NOMO-1 (cell line): ENCODE measurements around the gene EML2.
"Not testable (repeated sequence)": the region's sequence is repeated elsewhere in the genome, so short reads cannot be mapped to it uniquely, and the experiment has no call there.

Experiments
- DNase-seq, 2 experiments: peaks; one replicate each; lab custom pipeline; 2025; ENCODE audit not compliant: unreplicated experiment in 2 of 2; lab: John Stamatoyannopoulos, UW

The EML2 gene

DNA sequence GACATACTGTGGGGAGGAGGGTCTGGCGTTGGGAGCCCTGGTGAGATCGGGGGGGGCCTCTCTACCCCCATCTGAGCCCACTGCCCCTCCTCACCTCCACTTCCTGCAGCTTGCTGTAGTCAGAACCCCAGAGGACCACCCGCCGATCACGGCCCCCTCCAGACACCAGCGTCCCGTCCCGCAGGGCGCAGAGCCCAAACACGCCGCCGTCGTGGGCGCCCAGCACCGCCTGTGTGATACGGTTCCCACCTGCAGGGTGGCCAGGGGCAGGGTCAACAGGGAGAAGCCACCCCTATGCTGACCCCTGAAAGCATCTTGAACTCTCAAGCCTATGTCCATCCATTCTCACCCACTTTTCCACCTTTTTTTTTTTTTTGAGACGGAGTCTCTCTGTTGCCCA is 17.8 kb downstream of the EML2 start:
- no peak for DNase-seq

DNA sequence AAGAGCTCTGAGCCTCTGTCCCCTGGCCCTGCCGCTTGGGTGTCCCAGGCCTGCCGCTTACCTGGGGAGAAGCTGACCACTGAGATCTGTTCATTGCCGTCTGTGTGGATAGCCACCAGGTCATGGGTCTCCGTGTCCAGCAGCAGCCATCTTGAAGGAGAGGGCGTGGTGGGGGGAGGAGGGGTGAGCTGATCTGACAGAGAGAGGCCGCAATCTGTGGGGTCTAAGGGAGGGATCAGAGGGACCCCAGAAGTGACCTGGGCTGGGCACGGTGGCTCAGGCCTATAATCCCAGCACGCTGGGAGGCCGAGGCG is 22.5 kb downstream of the EML2 start:
- no peak for DNase-seq

DNA sequence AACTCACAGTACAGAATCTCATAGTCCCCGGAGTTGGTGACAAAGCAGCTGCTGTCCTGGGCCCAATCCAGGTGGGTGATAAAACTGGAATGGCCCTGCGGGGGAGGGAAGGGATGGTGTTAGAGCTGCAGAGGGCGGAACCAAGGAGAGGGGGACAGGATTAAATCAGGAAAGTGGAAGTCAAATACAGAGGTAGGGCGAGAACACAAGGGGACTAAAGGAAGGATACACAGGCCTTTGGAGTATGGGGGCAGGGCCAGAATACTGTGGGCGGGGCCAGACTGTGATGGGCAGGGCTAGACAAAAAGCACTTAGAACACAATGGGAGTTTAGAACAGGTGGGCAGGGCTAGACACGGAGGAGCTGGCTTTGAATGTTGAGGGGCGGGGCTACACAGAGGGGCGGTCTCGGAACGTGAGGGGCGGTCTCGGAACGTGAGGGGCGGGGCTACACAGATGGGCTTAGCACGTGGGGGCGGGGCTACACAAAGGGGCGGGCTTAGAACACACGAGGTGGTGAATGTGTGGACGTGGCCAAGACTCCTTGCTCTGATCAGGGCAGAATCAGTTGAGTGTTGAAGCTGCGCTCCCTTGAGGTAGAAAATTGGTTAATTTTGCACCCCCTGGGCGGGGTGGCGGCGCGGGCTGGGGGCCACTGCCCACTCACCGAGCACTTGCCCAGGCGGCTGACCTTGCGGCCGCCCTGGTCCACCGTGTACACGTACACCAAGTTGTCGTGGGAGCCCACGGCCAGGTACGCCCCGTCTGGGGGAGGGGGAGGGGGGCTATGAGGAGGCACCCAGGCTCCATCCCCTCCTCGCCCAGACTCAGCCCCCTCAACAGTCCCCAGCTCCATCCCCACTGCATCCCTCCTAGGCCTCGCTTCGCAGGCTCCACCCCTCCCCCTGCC is 23.1 kb downstream of the EML2 start:
- peak; percentile 38 to 40 for DNase-seq

DNA sequence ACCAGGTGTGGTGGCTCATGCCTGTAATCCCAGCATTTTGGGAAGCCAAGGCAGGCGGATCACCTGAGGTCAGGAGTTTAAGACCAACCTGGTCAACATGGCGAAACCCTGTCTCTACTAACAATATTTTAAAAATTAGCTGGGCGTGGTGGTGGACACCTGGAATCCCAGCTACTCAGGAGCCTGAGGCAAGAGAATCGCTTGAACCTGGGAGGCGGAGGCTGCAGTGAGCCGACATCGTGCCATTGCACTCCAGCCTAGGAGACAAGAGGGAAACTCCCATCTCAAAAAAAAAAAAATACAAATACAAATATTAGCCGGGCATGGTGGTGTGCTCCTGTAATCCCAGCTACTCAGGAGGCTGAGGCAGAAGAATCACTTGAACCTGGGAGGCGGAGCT is 24.1 kb downstream of the EML2 start:
- DNase-seq = not testable (repeated sequence)

DNA sequence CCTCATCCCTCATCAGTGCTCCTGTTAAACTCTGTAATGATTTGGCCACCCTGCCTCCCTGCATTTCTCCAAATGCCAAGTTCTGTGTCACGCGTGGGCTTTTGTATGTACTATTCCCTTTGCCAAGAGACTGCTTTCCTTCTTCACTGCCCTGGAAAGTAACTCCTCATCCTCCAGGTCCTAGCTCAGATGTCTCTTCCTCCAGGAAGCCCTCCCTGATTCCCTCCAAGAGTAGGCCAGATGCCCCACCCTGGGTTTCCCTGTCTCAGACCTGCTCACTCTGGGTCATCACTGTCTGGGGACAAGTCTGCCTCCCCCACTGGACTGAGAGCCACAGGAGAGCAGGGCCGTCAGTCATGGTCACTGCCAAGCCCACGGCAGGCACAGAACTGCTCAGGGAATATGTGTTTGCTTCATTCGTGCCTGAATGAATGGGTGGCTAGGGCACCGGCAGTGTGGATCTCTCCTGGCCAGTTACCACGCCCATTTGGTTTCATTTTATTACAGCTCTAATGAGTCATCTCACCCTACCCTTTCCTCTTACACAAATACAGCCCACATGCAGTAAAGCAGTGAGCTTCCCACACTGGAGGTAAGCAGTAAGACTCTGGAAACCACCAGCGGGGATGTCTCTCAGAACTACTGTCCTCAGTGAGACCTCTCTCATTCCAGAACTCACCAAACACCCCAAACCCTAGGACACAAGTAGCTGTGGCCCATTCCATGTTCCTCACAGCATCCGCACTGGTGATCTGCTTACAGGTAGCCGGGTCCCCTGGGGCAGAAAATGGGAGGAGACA is 25.1 kb downstream of the EML2 start:
- peak; percentile 55 to 90 for DNase-seq

DNA sequence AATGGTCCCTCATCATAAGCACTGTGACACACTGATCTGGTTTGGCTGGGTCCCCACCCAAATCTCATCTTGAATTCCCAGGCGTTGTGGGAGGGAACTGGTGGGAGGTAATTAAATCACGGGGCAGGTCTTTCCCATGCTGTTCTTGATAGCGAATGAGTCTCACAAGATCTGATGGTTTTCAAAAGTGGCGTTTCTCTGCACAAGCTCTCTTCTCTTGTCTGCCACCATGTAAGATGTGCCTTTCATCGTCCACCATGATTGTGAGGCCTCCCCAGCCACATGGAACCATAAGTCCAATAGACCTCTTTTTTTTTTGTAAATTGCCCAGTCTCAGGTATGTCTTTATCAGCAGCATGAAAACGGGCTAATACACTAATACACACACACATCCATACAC is 30.2 kb downstream of the EML2 start:
- no peak for DNase-seq

DNA sequence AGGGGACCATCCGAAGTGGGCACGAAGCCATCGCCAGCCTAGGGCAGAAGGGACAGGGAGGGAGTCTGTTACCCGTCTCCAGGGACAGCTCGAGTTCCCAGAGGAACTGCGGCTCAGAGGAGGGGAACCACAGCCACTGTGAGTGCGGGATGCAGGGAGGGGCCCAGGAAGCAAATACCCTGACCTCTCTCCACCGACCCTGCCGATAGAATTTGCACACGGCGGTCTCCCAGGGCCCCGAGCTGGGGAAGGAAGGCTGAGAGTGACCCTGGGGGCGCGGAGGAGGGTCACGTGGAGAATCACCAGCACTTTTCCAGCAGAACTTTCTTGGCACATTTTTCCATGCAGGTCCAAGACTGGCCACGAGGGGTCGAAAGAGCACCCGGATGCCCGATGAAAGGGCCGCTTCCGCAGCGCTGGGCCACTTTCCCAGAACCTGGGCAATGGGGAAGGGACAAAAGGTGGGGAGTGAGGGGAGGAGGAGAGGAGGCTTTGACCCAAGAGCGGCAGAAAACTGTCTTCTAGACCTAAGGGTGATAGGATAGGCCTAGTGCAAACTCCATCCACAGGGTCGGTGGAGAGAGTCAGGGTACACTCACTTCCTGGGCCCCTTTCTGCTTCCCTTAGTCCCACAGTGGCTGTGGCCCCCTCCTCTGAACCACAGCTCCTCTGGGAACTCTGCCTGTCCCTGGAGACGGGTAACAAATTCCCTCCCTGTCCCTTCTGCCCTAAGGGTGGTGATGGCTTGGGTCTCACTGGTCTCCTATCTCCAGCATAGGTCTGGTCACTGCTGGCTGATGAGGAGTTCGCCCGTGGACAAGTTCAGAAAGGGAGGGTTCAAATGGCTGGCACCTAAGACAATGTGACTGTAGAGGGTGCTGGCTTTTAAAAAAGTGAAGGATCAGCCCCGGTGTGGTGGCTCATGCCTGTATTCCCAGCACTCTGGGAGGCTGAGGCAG is 31.8 kb downstream of the EML2 start:
- DNase-seq = no peak

DNA sequence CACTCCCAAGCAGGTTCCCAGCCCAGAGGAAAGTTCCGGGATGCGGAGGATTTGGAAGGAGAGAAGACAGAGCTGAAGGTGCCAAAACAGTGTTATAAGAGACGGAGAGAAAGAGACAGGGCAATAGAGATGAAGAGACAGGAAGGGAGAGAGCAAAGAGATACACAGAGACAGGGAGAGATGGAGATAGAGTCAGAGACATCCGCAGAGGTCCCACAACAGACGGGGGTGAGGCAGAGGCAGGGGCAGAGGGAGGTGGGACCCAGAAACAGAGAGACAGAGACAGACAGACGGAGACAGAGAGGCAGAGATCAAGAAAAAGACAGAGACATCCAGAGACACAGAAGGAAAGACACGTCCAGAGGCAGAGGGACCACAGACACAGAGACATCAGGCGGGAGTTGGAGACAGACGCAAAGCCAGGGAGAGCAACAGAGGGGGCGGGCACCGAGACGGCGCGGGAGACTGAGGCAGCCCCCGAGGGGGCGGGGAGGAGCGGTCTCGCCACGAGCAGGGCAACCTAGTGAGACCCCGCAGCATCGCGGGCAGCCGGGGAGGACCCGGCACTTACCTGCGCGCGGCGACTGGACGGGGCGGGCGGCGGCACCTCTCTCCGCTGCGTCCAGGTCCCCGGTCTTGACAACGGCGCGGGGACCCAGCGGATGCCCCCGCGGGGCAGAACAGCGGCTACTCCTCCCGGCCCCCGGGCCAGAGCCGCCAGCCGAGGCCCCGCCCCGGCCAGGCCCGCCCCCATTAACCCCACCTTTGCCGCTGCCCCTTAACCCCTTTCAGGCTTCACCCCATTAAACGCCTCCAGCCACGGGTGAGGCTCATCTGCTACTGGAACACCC is 37.4 kb downstream of the EML2 start, which contains the start of gene GPR4:
Gene GPR4, minus strand, starts transcription at position 689 of the 851 bp plus-strand sequence. CDS start 10,346 bp downstream, outside the sequence.
- no peak for DNase-seq

DNA sequence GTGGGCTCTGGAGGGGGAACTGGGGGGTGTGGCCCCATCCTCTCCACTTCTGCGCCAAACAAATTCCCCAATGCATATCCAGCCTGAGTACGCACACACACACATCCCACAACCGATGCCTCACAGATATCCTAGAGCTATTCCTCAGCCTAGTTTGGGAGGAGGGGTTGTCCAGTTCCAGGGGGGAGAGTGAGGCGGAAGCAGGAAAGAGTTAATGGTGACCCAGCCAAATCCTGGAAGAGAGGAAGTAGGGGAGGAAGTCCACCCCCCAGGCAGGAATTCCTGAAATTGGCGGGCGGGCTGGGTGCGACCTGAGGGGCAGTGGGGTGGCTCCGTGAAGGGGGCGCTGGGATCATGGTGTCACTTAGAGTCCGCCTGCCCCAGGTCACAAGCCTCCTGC is 38.1 kb downstream of the EML2 start:
- no peak for DNase-seq

DNA sequence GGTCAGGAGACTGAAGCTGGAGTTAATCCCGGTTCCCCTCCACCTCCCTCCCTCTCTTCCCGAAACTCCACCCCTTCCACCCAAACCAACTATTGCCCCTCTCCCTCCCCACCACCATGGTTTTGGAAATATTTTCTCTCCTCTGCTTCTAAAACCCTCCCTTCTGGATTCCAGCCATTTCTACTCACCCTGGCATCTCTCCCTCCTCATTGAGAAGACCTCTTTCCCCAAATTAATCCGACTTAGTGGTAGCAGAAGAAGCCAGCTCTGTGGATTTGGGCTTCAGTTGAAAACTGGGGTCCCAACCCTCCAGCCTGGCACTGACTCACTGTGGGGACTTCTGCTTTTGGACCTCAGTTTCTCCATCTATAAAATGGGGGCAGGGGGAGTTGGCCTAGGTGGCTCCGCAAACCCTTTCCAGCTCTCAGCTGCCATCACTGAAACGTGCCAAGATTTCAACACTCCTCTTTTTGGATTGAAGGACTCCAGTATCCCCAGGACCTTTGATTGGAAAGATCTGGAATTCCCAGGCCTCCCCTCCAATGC is 38.8 kb downstream of the EML2 start:
- no peak for DNase-seq

DNA sequence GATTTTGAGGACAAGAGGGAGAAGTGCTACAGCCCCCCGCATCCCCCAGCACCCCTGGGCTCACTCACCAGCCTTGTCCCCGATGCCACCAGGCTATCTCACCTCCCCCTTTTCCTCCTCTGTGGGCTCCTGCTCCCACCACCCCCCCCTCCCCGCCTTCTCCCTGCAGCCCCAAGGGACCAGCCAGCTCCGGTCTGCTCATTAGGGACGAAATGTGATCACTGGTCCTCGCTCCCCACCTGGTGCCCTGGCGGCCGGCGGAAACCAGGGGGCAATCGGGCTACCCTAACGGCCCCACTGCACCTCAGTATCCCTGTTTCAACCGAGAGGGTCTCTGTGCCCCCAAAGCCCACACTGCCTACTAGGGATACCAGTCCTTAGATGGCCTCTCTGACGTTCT is 39.9 kb downstream of the EML2 start:
- DNase-seq = no peak

DNA sequence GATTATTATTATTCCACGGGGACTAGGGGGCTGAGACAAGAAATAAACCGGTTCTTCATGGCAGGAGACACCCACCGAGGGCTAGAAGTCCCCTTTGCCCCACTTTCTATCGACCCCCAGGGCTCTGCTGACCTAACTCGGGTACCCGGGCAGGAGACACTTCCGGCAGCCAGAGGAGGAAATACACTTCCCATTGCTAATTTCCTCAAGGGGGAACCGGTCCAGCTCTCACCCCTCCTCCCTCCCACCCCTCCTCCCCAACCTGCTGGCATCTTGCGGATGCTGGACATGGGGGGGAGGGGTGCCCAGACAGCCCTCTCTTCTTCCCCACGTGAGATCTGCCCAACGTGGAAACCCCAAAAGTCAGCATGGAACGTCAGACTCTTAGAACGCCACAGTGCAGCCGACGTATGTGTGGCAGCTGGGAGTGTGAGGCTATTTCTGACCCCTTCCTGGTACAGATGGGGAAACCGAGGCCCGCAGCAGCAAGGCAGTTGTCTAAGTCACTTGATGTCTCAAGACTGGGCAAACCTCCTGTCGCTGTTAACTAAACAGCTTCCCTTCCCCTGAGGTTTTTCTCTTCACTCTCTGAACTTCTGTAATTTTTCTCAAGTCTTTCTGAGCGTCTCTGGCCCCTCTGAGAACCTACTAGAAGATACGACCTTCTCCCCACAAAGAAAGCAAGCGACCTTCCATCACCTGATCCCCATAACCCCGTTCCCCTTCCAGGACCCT is 40.8 kb downstream of the EML2 start:
- DNase-seq = peak in 1 of 2 experiments; percentile 53

DNA sequence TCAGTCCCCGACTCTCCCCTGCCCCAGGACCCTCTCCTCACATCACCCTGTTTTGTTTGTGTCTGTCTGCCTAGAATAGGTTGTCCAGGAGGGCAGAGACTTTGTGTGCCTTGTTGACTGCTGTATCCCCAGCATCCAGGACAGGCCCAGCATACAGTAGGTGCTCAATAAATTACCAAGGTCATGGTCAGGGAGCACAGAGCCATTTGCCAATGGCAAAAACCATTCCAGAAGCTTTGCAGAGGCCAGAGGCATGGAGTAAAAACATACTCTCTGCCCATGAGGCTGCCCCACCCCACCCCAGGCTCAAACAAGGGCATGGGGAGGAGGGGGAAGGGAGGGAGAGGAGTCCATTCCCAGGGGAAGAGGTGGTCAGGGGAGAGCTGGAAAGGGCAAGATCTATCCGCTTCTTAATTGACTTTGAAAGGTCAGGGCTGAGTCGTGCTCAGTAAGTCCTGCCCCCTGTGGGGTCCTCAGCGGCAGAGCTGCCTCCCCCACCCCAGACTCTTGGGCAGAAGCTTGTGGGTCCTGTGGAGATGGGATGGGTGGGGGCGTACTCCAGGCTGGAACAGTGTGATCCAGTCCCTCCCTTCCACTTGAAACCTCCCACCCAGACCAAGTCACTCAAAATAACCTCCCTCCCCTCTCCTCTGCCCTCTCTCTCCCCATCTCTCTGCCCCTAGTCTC is 41.6 kb downstream of the EML2 start:
- no peak for DNase-seq

DNA sequence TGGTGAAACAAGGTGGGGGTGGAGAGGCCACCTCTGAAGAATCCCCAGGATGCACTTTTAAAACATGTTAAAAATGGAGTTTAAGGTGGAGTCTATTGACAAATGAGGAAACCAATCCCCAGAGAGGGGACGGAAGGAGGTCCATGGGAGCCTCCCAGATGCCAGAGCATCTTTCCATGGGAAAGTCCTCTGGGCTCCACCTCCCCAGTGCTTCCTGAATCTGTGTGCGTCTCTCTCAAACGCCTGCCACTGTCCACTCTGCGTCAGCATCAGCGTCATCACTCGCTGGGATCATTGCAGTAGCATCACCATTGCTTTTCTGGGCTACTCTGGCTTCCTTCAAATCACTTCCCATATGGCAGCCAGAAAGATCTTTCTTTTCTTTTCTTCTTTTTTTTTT is 43.4 kb downstream of the EML2 start:
- no peak for DNase-seq

DNA sequence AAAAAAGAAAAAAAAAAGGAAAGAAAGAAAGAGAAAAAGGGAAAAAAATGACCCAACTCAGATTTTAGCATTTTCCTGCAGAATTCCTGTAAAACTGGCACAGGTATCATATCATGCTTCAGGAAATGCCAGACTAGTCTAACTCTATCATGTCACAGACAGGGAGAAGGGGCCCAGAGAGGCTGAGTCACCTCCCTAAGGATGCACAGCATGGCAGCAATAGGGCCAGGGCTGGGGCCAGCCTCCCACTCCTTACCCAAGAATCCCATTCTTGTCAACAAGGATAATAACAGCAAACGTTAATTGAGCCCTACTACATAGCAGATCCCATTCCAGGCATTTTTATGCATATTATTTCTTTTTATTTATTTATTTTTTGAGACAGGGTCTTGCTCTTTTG is 45.7 kb downstream of the EML2 start:
- no peak for DNase-seq

DNA sequence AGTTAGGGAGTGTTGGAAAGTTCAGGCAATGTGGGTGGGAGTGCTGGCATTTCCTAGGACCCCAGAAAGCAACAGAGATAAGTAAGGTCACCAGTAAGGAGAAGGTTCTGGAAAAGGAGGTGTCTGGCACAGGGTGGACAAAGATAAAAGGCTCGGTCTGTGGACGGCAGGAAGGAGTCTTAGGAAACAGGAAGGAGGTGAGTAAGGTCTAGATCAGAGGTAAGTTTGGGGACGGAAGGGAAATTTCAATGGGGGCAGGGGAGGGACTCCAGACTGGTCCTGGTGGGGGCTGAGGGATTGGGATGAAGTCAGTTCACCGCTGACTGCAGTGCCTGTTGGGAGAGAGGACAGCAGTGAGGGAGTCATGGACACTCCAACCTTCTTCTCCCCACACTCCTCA is 46.8 kb downstream of the EML2 start:
- DNase-seq = no peak

DNA sequence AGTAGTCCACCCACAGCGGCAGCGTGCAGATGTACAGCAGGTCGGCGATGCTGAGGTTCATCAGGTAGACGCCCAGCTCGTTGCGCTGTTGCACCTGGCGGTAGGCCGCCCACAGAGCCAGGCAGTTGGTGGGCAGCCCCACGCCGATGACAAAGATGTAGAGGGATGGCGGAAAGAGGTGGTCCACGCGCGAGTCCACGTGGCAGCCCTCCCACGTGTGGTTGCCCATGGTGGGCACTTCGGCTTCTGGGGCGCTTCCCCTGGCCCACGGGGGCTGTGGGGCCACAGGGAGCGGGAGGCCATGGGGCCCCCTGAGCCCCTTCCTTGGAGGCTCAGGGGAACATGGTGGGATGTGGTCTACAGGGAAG is 47.6 kb downstream of the EML2 start:
- no peak for DNase-seq

DNA sequence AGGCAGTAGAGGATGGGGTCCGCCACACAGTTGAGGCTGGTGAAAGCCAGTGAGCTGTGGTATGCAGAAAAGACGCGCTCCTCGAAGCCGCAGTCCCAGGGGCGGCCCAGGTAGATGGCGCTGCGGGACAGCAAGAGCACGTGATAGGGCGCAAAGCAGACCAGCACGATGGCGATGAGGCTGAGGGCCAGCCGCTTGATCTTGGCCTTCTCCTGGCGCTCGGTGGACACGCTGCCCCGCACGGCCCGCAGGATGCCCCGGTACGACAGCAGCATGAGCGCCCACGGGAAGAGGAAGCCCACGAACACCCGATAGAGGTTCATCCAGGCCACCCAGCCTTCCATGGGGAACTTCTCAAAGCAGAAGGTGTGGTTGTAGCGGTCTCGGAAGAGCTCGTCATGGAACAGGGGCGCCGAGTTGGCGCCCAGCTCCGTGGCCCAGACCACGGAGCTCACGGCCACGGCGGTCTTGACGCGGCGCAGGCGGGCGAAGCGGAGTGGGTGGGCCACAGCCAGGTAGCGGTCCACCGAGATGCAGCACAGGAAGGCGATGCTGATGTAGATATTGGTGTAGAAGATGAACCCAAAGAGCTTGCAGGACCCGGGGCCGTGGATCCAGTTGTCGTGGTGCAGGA is 48.1 kb downstream of the EML2 start:
- no peak for DNase-seq
